ENCODE data around the gene LIPT2. TPM values are rescaled to one million over a fixed set of nuclear protein-coding genes. Genes with fewer than 3 reads are reported as not detected.

LIPT2 gene
- total RNA-seq, 3 donors from 2014 or later, result 3.2 to 4.8 (median 4.1) TPM

DNA sequence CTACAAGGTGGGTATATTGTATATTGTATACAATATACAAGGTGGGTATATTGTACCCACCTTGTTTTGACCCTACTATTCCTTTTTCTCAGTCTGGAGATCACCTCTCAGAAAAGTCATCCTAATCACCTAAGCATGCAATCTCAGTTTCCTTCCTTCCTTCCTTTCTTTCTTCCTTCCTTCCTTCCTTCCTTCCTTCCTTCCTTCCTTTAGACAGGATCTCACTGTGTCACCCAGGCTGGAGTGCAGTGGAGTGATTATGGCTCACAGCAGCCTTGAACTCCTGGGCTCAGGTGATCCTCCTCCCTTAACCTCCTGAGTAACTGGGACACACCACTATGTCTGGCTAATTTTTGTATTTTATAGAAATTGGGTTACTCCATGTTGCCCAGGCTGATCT, 25.0 kb downstream of the LIPT2 start:
- Histone ChIP-seq H3K9me3 (no peaks in the 10 kb centered on the region), H3K4me1 (ENCODE audit: low read depth) (peaks cover 16% of the 10 kb centered on the region), H3K4me3 (no peak overlapping the region), H3K36me3 (ENCODE audit: low read depth) (no peaks in the 10 kb centered on the region)
- TF ChIP-seq CTCF (IDR thresholded peaks at IDR 0.05), result no peak
- intact Hi-C loops (cut with DNase I, micrococcal nuclease), result no loop called here
- DNase-seq, result no peak
- no peak for ATAC-seq

DNA sequence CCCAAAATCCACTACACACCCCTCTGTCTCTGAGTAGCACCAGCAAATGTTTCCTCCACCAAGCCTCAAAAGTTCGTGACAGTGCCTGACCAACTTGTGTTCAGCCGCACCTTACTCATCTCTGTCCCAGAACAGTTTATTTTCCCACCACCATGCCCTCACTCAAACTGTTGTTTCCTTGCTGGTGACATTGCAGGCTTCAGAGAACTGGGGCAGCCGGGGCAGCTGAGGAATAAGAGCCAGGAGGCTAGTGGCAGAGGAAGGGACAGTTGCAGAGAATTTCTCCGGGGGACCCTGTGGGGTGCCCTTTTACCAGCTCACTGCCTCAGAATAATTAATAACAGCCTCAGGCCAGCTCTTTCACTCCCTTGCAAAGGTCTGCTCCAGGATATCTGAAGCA, 25.5 kb downstream of the LIPT2 start:
- intact Hi-C loops (cut with DNase I, micrococcal nuclease), result no loop called here
- no peak for TF ChIP-seq CTCF (IDR thresholded peaks at IDR 0.05)
- H3K4me3 ChIP-seq, result no peak overlapping the region
- H3K9me3 ChIP-seq, result no peaks in the 10 kb centered on the region
- ATAC-seq, result no peak
- DNase-seq, result no peak
- H3K36me3 ChIP-seq (ENCODE audit: low read depth), result no peaks in the 10 kb centered on the region
- H3K4me1 ChIP-seq (ENCODE audit: low read depth), result peaks cover 16% of the 10 kb centered on the region

- TF ChIP-seq CTCF (IDR thresholded peaks at IDR 0.05), result no peak
- intact Hi-C loops (cut with DNase I, micrococcal nuclease), result no loop called here
- H3K9me3 ChIP-seq, result no peaks in the 10 kb centered on the region
- H3K4me3 ChIP-seq, result peak within 1 kb of the TSS; percentile 20
- peaks cover 16% of the 10 kb centered on the region for H3K4me1 ChIP-seq (ENCODE audit: low read depth)
- no peaks in the 10 kb centered on the region for H3K36me3 ChIP-seq (ENCODE audit: low read depth)
- peak; percentile 69 to 84 (median 78) for DNase-seq
- ATAC-seq, result peak; percentile 76
Observed at GRCh38 chr11:74466916-74467885, 26.3 kb downstream of the LIPT2 start, which contains the start of gene KCNE3. TSS of gene KCNE3 (minus strand) at chr11:74467549. CDS start at chr11:74457563, 9,986 bp downstream.

GRCh38 chr11:74465291-74465708, 28.2 kb downstream of the LIPT2 start:
- H3K4me1 ChIP-seq (ENCODE audit: low read depth), result peaks cover 16% of the 10 kb centered on the region
- no peak overlapping the region for H3K4me3 ChIP-seq

GRCh38 chr11:74464746-74465145, 28.8 kb downstream of the LIPT2 start:
- ATAC-seq, result no peak
- no peak for DNase-seq
- no peak overlapping the region for H3K4me3 ChIP-seq
- intact Hi-C loops (cut with DNase I, micrococcal nuclease), result no loop called here
- no peak for TF ChIP-seq CTCF (IDR thresholded peaks at IDR 0.05)
- no peaks in the 10 kb centered on the region for H3K9me3 ChIP-seq
- H3K4me1 ChIP-seq (ENCODE audit: low read depth), result peaks cover 16% of the 10 kb centered on the region
- H3K36me3 ChIP-seq (ENCODE audit: low read depth), result no peaks in the 10 kb centered on the region

More at GRCh38 chr11:74465291-74465708, 28.2 kb downstream of the LIPT2 start:
- peak; percentile 87 for ATAC-seq
- Histone ChIP-seq H3K36me3 (ENCODE audit: low read depth) (no peaks in the 10 kb centered on the region), H3K9me3 (no peaks in the 10 kb centered on the region)
- peak; percentile 67 to 84 (median 77) for DNase-seq
- intact Hi-C loops (cut with DNase I, micrococcal nuclease), result no loop called here
- no peak for TF ChIP-seq CTCF (IDR thresholded peaks at IDR 0.05)
